Effector memory CD4-positive, alpha-beta T cell (primary cell): Measurements from ENCODE around the gene GTPBP6.

Experiments used
- DNase-seq, 3 donors: peaks; one replicate each; pipeline ENCODE4 v3.0.0-alpha.2; 2020
- H3K27ac ChIP-seq: 2 replicates; pipeline ENCODE4 v1.7.0; 2013; ENCODE audit warnings: mild to moderate bottlenecking, low read length, moderate library complexity; ENCODE audit not compliant: insufficient read depth, poor library complexity, severe bottlenecking
- H3K27me3 ChIP-seq: replicated peaks from 2 replicates; pipeline ENCODE4 v1.7.0; 2013; ENCODE audit warnings: mild to moderate bottlenecking, low read length; ENCODE audit not compliant: insufficient read depth, control insufficient read depth, poor library complexity, severe bottlenecking
- H3K36me3 ChIP-seq: 2 replicates; pipeline ENCODE4 v1.7.0; 2013; ENCODE audit warnings: mild to moderate bottlenecking, low read length, moderate library complexity; ENCODE audit not compliant: control insufficient read depth, insufficient read depth
- H3K4me1 ChIP-seq: 2 replicates; pipeline ENCODE4 v1.7.0; 2013; ENCODE audit warnings: low read length, mild to moderate bottlenecking; ENCODE audit not compliant: control insufficient read depth, insufficient read depth, poor library complexity, severe bottlenecking
- H3K4me3 ChIP-seq: 2 replicates; pipeline ENCODE4 v1.7.0; 2013; ENCODE audit warnings: low read length, low read depth, mild to moderate bottlenecking; ENCODE audit not compliant: insufficient read depth, poor library complexity, severe bottlenecking
- H3K9me3 ChIP-seq: 2 replicates; pipeline ENCODE4 v1.7.0; 2013; ENCODE audit warnings: mild to moderate bottlenecking, low read length, moderate library complexity; ENCODE audit not compliant: control insufficient read depth

Gene GTPBP6

DNA sequence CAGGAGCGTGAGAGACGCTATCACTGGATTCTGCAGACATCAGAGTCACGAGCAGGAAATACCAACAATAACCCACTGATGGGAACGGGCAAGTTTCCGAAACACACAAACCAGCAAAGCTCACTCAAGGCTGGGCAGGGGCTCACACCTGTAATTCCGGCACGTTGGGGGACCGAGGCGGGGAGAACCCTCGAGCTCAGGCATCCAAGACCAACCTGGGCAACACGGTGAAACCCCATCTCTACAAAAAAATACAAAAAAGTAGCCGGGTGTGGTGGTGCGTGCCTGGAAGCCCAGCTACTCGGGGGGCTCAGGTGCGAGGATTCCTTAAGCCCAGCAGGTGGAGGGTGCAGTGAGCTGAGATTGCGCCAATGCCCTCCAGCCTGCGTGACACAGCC, 17.2 kb upstream of the GTPBP6 start:
- Histone ChIP-seq H3K27me3 (peaks cover 3% of the 10 kb centered on the region), H3K9me3 (no peaks in the 10 kb centered on the region), H3K4me3 (no peak overlapping the region), H3K36me3 (no peaks in the 10 kb centered on the region), H3K4me1 (peaks cover 8% of the 10 kb centered on the region), H3K27ac (no peak overlapping the region)
- DNase-seq = no peak

DNA sequence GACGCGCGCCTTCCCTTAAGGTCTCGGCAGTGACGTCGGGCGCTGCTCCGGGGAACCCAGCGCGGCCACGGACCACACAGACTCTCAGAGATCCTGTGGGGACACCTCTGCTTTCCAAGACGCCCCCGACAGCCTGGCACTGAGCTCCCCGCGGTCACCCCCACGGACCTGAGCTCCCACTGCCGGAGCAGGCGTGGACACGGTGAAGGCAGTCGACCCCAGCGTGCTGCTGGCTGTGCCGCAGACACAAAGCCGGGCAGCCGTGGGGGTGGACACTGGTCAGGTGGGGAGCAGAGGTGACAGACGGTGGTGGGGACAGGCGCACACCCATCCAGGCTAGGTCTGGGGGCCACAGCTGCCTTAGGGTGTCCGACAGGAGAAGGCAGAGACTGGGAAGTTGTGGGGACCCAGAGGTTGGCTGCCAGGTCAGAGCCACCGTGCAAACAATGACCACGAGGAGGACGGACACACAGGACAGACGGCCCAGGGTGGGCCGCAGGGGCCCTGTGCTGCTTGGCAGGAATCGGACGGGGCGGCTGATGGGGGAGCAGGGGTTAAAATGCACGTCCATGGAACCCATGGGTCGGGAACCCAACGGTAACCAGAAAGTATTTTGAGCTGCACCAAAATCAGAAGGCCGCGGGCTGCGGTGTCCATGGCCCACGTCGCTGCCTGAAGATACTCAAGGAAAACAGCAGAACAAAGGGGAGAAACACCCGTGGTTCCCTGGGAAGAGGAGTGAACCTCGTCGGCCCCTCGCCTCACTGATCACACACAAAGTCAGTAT, 16.6 kb upstream of the GTPBP6 start:
- Histone ChIP-seq H3K27ac (no peak overlapping the region), H3K4me1 (peaks cover 8% of the 10 kb centered on the region), H3K36me3 (no peaks in the 10 kb centered on the region), H3K27me3 (peaks cover 3% of the 10 kb centered on the region), H3K9me3 (no peaks in the 10 kb centered on the region), H3K4me3 (no peak overlapping the region)
- DNase-seq = no peak

DNA sequence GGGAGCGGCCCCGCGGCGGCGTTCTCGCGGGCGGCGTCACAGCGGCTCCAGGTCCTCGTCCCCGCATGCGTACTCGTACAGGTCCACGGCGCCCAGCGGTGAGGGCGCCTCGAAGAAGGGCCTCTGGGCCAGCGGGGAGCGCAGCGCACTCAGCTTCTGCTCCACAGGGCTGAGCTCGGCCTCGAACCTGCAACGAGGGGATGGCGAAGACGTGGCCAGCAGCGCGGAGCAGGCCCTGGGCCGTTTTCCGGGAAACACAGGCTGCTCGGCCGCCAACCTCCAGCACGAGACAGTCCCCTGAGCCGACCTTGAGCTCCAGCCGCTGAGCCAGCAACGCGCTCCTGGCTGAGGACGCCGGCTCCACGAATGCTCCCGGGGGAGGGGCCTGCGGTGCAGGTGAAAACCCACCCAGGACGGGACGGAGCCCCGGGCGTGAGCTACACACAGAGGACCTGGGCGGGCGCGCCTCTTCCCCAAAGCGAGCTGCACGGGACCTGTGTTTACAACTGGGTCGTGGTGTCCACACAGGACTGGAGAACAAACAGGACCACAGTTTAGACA, 15.8 kb upstream of the GTPBP6 start:
- no peak overlapping the region for H3K27ac ChIP-seq
- DNase-seq = no peak
- peaks cover 8% of the 10 kb centered on the region for H3K4me1 ChIP-seq
- H3K4me3 ChIP-seq = no peak overlapping the region
- H3K9me3 ChIP-seq = no peaks in the 10 kb centered on the region
- no peaks in the 10 kb centered on the region for H3K36me3 ChIP-seq
- H3K27me3 ChIP-seq = peaks cover 3% of the 10 kb centered on the region

DNA sequence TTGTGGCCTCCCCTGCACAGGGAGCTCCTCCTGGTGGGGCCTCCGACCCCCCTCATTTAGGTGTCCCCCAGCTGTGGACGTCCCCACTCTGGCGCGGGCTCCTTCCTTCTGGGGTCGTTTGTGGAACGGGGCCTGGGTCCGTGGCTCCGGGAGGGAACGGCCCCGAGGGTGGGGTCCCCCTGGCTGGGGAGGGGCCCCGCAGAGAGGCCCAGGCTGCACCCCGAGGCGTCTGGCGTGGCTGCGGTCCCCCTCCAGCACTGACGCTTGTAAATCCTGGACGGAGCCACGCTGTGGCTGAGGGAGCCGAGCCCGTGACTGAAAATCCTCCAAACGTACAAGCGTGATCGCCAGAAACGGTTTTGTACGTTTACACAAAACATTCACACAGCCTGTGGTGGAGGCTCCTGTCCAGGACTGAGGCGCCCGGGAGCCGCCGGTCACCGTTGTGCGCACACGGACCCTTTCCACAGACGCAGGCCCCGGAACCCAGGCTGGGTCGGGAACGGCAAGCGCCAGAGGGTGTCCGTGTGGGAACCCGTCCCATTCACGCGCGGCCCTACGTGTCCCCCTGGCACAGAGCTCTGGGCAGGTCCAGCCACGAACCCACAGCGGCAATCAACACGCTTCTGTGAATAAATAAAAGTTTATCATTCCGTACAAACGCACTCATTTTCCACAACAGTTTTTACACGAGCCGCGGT, 15.2 kb upstream of the GTPBP6 start:
- Histone ChIP-seq H3K4me3 (no peak overlapping the region), H3K4me1 (peaks cover 8% of the 10 kb centered on the region), H3K36me3 (no peaks in the 10 kb centered on the region), H3K27ac (no peak overlapping the region), H3K27me3 (peaks cover 3% of the 10 kb centered on the region), H3K9me3 (no peaks in the 10 kb centered on the region)
- no peak for DNase-seq

DNA sequence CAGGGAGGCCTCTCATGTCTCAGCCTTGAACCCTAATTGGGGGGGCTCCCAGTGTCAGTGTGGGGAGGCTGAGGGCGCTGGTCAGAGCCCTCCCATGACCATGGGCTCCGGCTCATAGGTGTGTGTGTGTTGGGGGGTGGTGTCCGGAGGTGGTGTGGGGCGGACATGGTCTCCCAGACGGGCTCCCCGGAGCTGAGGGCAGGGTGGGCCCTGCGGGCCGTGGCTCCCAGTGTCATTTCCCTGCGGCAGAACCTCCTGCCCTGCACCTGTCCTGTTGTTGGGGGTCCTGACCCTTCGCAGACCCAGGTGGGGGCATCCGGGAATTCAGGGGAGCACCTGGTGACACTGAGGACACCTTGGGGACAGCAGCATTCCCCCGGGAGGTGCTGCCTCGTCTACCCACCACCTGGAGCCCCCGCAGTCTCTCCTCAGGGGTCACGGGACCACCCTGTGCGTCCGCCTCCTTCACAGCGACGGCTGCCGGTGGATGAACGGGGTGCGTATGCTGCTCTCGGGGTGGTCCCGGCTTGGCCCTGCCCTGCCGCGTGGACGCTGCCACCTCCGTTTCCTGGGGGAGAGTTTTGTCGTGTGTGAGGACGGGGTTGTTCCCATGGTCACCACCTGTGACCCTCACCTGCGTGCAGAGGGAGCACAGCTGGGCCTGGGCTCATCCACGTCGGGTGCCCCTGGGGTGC, 14.5 kb upstream of the GTPBP6 start:
- no peaks in the 10 kb centered on the region for H3K36me3 ChIP-seq
- DNase-seq = no peak
- H3K9me3 ChIP-seq = no peaks in the 10 kb centered on the region
- peaks cover 8% of the 10 kb centered on the region for H3K4me1 ChIP-seq
- H3K27me3 ChIP-seq = peaks cover 3% of the 10 kb centered on the region
- H3K4me3 ChIP-seq = no peak overlapping the region
- no peak overlapping the region for H3K27ac ChIP-seq

DNA sequence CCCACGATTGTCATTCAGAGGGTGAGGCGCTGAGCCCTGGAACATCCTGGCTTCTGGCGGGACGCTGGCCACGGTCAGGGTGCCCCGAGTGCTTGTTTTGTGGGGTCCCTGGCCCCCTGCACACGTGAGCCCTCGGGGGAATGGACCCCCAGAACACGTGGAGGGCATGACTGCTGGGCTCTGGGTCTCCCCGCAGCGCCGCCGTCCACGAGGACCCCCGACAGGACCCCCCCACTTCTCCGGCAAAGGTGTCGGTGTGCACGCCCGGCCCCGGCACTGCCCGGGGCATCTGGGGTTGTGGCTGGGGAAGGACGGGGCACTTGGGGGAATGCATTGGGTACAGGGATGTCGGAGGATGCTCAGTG, 13.9 kb upstream of the GTPBP6 start:
- H3K36me3 ChIP-seq = no peaks in the 10 kb centered on the region
- H3K27ac ChIP-seq = no peak overlapping the region
- no peak overlapping the region for H3K4me3 ChIP-seq
- DNase-seq = no peak
- peaks cover 8% of the 10 kb centered on the region for H3K4me1 ChIP-seq
- H3K27me3 ChIP-seq = peaks cover 3% of the 10 kb centered on the region
- H3K9me3 ChIP-seq = no peaks in the 10 kb centered on the region

DNA sequence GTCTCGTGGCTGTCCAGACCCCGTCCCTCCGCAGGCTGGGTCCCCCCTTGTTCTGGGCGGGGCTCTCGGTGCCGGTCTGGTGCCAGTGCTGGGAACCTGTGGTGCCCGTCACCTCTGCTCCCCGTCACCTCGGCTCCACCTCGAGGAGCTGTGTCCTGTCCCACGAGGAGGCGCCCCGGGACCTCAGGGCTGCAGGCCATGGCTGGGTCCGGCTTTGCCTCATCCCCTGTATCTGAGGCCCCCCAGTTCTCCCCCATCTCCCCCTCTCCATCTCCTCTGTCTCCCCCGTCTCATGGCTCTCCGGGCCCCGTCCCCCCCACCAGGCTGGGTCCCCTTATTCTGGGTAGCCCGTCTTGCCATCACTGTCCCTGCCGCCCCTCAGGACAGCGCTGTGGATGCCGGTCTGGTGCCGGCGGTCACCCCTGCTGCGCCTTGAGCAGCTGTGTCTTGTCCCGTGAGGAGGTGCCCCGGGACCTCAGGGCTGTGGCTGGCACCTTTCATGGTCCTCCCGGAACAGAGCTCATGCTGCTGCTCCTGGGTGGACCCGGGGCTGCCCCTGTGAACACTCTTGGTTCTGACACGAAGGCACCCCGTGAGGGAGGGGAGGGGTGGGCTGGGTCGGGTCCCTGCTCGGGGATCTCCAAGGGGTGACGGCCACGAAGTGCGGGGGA, 13.4 kb upstream of the GTPBP6 start:
- peaks cover 3% of the 10 kb centered on the region for H3K27me3 ChIP-seq
- peaks cover 8% of the 10 kb centered on the region for H3K4me1 ChIP-seq
- H3K36me3 ChIP-seq = no peaks in the 10 kb centered on the region
- no peak overlapping the region for H3K4me3 ChIP-seq
- H3K27ac ChIP-seq = no peak overlapping the region
- no peaks in the 10 kb centered on the region for H3K9me3 ChIP-seq
- DNase-seq = no peak

DNA sequence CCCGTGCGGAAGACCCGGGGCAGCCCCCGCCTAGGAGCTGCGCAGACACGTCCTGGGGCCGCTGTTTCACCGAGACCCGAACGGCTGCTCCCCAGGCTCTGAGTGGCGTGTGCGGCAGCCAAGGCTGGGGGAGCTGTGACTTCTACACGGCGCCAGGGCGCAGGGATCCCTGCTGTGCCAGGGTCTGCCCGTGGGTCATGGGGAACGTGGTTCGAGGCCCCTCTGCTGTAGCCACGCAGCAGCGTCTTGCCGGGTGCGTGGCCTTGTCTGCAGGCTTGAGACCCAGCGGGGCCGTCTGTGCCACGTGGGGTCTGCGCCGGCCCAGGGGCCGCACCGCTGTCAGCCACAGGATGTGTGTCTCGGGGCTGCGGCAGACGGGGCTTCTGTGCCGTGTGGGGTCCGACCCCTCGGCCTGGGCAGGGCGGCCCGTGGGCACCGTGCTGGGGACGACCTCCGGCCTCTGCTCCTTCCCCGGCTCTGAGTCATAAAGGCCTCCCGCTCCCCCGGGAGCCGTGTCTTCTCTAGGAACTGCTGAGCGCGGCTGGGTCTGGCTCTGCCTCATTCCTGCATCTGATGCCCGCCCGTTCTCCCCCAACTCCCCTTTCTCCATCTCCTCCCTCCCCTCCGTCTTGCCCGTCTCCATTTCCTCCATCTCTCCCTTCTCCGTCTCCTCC, 12.7 kb upstream of the GTPBP6 start:
- H3K4me3 ChIP-seq = no peak overlapping the region
- no peak for DNase-seq
- H3K27ac ChIP-seq = no peak overlapping the region

DNA sequence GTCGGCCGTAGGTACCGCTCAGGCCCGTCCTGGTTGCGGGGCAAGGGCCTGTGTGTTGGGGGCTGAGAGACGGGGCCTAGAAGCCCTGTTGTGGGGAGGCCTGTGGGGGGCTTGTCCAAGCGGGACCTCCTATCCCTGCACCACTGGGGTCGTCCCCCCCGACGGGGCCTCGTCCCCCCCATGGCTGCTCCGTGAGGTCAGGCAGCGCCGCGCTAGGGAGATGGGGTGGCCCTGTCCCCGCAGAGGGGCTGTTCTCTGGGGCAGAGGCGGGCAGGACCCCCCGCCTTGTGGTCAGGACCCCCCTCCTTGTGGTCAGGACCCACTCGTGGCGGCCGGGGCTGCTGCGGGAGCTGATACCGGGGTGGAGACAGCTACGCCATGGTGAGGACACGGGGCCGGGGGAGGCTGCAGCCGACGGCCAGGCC, 12.1 kb upstream of the GTPBP6 start:
- peaks cover 3% of the 10 kb centered on the region for H3K27me3 ChIP-seq
- no peaks in the 10 kb centered on the region for H3K36me3 ChIP-seq
- no peak overlapping the region for H3K27ac ChIP-seq
- peaks cover 8% of the 10 kb centered on the region for H3K4me1 ChIP-seq
- H3K4me3 ChIP-seq = no peak overlapping the region
- no peak for DNase-seq
- no peaks in the 10 kb centered on the region for H3K9me3 ChIP-seq

More for the DNA sequence above, 12.7 kb upstream of the GTPBP6 start:
- Histone ChIP-seq H3K4me1 (peaks cover 8% of the 10 kb centered on the region), H3K36me3 (no peaks in the 10 kb centered on the region), H3K27me3 (peaks cover 3% of the 10 kb centered on the region), H3K9me3 (no peaks in the 10 kb centered on the region)
